Adrenal gland (tissue), 12 donors: ENCODE results near the gene TMEM214. TPM values are rescaled to one million over a fixed set of nuclear protein-coding genes. Genes with fewer than 3 reads are reported as not detected.

ENCODE experiments used
- DNase-seq, 7 donors: peaks; one replicate each; pipeline ENCODE4 v3.0.0-alpha.2; 2019 to 2020
- H3K27ac ChIP-seq, 5 donors: fragments of 200-600 bp; sonication (generic) in 4 of 5; 1 replicate in 3 of 5; 2 replicates in 2 of 5; pipeline versions ENCODE4 v1.5.1 to v1.8.0; 2016 to 2020; ENCODE audit warnings: mild to moderate bottlenecking in 1 of 5
- H3K27me3 ChIP-seq: fragments of 200-600 bp; 2 replicates; pipeline ENCODE4 v1.8.0; 2021
- H3K36me3 ChIP-seq, 2 donors: fragments of 200-600 bp; replicated peaks in 1 of 2; 1 replicate in 1 of 2; 2 replicates in 1 of 2; pipeline versions ENCODE4 v1.5.1 to v1.8.0; 2018 to 2022
- H3K4me1 ChIP-seq, 2 donors: fragments of 200-600 bp; replicated peaks in 1 of 2; 1 replicate in 1 of 2; 2 replicates in 1 of 2; pipeline versions ENCODE4 v1.5.1 to v1.8.0; 2018 to 2021
- H3K4me3 ChIP-seq, 4 donors: fragments of 200-600 bp; sonication (generic) in 3 of 4; one replicate each; pipeline ENCODE4 v1.5.1; 2016 to 2018
- H3K9me3 ChIP-seq, 3 donors: fragments of 200-600 bp; sonication (generic) in 1 of 3; replicated peaks in 1 of 3; 1 replicate in 2 of 3; 2 replicates in 1 of 3; pipeline versions ENCODE4 v1.5.1 to v1.8.0; 2016 to 2021
- CTCF ChIP-seq, 6 experiments: fragments of 450-650 bp in 4 of 6; fragments of 200-600 bp in 2 of 6; sonication (generic) in 1 of 6; IDR thresholded peaks; 1 replicate in 5 of 6; 2 replicates in 1 of 6; pipeline versions ENCODE4 v1.5.1 to v1.8.0; 2016 to 2021; ENCODE audit warnings: antibody characterized with exemption in 6 of 6, mild to moderate bottlenecking in 2 of 6, moderate library complexity in 1 of 6
- POLR2A ChIP-seq, 2 donors: fragments of 450-650 bp; IDR thresholded peaks; one replicate each; pipeline ENCODE4 v1.6.1; 2017; ENCODE audit warnings: antibody characterized with exemption in 2 of 2, mild to moderate bottlenecking in 2 of 2, moderate library complexity in 1 of 2
- WGBS, 4 donors: extraction: QIAGEN DNeasy Blood & Tissue Kit in 2 of 4; methylation state at CpG; one replicate each; pipeline versions ENCODE4 v1.1.5 to v1.1.7; 2013 to 2017; 5-methylcytosine and 5-hydroxymethylcytosine counted together
- intact Hi-C, 2 donors: fragments of 100-400 bp; cut with DNase I; formaldehyde crosslinking; loops; one replicate each; pipeline versions ENCODE4 v1.14.1 to v1.15.0; 2022 to 2023
- polyA plus RNA-seq, 3 donors: library from polyadenylated mRNA; stranded (reverse); fragments of 200-250 nt in 2 of 3; fragments of 350-450 nt in 1 of 3; fragmentation: Illumina TruSeq in 1 of 3; extraction: RNeasy Lipid Tissue Mini Kit (QIAGEN cat#74804) in 1 of 3; gene quantifications; one replicate each; pipeline ENCODE4 v1.2.3, GENCODE V29; 2013 to 2014
- total RNA-seq, 9 donors: library from RNA; depleted of rRNA in 4 of 9; stranded (reverse); fragments of >200 nt in 4 of 9; fragments of 120-200 nt in 1 of 9; fragmentation: NEBNext Ultra II Directional in 1 of 9; extraction: Animal tissue kit (Norgen Biotek cat#: 25700) in 1 of 9; gene quantifications; one replicate each; pipeline versions ENCODE4 v1.1.0 to v1.2.4, GENCODE V29; 2013 to 2023
- donor health status: healthy with polysubstance abuse.
- donor health status: Bipolar disorder and iron deficiency.
- donor health status: DM: yes; HTN: yes; CAD: no.
- donor health status: DM: no; HTN: no; CAD: no.
- donor health status: DM: no; HTN: no; CAD: no.
- donor health status: DM: yes; HTN: yes; CAD: no.

TMEM214 gene
- total and polyA plus RNA-seq, 12 donors: 25.2 to 124 (median 60.1) TPM

DNA sequence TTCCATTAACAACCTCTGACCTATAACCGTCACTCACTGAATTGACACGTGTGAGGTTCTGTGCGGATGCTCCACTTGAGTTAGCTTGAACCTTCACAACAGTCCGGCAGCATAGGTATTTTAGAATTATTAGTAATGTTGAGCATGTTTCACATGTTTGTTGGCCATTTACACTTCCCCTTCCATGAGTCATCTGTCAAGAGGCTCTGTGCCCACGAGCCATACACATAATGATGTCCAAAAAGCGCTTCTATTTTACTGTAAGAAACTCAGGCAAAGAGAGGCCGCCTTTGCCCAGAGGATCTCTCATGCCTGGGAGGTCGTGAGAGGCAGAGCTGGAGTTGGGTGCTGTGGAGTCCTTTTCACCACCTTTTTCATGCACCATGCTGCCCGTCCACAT, 28.9 kb upstream of the TMEM214 start:
- Histone ChIP-seq H3K4me3 (no peak overlapping the region), H3K36me3 (no peaks in the 10 kb centered on the region), H3K27me3 (no peaks in the 10 kb centered on the region), H3K9me3 (no peaks in the 10 kb centered on the region), H3K27ac (no peak overlapping the region), H3K4me1 (peaks cover 9 to 15% of the 10 kb centered on the region in 2 donors)
- TF ChIP-seq CTCF (IDR thresholded peaks at IDR 0.05) (no peak), POLR2A (IDR thresholded peaks at IDR 0.05) (no peak)
- no peak for DNase-seq
- intact Hi-C loops: no loop called here
- WGBS, 4 donors: 89 to 92% (median 90%) methylated on average over 9 of the region's 9 CpGs

GRCh38 chr2:27006602-27007415, 26.0 kb upstream of the TMEM214 start:
- WGBS, 4 donors: 63 to 71% (median 63%) methylated on average over 6 of the region's 6 CpGs
- no peak overlapping the region for H3K4me3 ChIP-seq
- no peaks in the 10 kb centered on the region for H3K27me3 ChIP-seq
- peaks cover 9 to 31% of the 10 kb centered on the region in 2 donors for H3K4me1 ChIP-seq
- no peaks in the 10 kb centered on the region for H3K9me3 ChIP-seq
- DNase-seq: no peak
- no peaks in the 10 kb centered on the region for H3K36me3 ChIP-seq
- no peak overlapping the region for H3K27ac ChIP-seq
- intact Hi-C loops: no loop called here
- TF ChIP-seq POLR2A (IDR thresholded peaks at IDR 0.05): no peak
- TF ChIP-seq CTCF (IDR thresholded peaks at IDR 0.05): no peak

DNA sequence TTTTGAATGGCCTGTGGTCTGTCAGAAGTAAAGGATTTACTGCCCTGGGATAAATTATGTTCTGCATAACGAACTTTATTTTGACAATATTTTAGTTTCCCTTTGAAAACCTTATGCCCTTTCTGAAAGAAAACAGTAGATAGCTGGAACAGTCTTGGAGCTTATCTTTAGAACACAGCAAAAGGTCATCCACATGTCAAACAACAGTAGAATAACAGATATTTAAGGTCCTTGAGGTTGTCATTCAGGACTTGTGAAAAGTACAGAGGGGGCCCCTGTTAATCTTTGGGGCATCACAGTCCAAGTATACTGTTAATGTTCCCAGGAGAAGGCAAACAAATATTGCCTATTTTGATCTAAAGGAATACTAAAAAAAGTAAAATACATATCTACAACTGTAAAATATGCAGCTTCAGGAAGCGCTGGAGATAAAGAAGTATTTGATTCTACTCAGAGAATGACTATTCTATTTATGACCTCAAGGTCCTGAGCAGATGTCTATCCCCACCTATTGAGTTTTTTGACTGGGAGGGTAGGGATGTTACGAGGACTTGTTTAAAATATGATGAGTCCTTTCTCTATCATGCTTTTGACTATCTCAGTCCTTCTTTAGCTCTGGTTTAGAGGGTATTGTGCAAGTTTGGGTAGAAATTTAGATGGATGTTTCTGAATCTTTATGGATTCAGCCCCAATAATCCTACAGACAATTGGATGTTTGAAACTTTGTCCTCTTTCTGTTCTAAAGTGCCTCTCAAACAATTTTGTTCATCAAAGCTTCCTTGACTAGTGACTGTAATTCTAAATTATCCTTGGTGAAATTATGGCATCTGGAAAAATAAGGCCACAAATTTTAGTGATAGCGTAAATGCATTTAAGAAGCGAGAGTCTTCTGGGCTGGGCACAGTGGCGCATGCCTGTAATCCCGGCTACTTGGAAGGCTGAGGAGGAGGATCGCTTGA, 25.1 kb upstream of the TMEM214 start:
- no peaks in the 10 kb centered on the region for H3K9me3 ChIP-seq
- TF ChIP-seq POLR2A (IDR thresholded peaks at IDR 0.05): no peak
- no peak for TF ChIP-seq CTCF (IDR thresholded peaks at IDR 0.05)
- H3K4me1 ChIP-seq: peaks cover 9 to 31% of the 10 kb centered on the region in 2 donors
- H3K36me3 ChIP-seq: no peaks in the 10 kb centered on the region
- WGBS, 4 donors: 63 to 70% (median 67%) methylated on average over 8 of the region's 8 CpGs
- no peak overlapping the region for H3K27ac ChIP-seq
- DNase-seq: no peak
- intact Hi-C loops: no loop called here
- no peaks in the 10 kb centered on the region for H3K27me3 ChIP-seq
- no peak overlapping the region for H3K4me3 ChIP-seq

DNA sequence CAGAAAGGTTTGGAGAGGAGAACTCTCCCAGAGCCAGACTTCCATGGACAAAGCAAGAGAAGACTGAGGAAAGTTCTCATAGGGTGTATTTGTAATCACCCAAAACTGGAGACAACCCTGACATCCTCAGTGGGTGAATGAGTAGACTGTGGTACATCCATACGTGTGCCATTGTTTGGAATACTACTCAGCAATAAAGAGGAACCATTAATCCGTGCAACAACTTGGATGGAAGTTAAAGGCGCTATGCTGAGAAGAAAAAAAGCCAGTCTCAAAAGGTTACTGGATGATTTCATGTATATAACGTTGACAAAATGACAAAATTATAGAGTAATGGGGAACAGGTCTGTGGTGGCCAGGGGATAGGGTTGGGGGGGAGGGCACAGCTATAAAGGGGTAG, 24.1 kb upstream of the TMEM214 start:
- Histone ChIP-seq H3K4me1 (peaks cover 9 to 31% of the 10 kb centered on the region in 2 donors), H3K9me3 (no peaks in the 10 kb centered on the region), H3K4me3 (no peak overlapping the region), H3K27ac (no peak overlapping the region), H3K27me3 (no peaks in the 10 kb centered on the region), H3K36me3 (no peaks in the 10 kb centered on the region)
- TF ChIP-seq CTCF (IDR thresholded peaks at IDR 0.05) (no peak), POLR2A (IDR thresholded peaks at IDR 0.05) (no peak)
- WGBS, 4 donors: 93 to 96% (median 94%) methylated on average over 4 of the region's 4 CpGs
- DNase-seq: no peak
- intact Hi-C loops: no loop called here
